Endothelial cell of umbilical vein (primary cell): ENCODE data around the gene CDC42EP3. TPM values are rescaled to one million over a fixed set of nuclear protein-coding genes. Genes with fewer than 3 reads are reported as not detected.

Experiments used
- BruUV-seq: library from RNA; stranded (reverse); fragments of 400-500 nt; replicated peaks from 2 replicates; lab custom pipeline; 2021; lab: Mats Ljungman, UMichigan
- CTCF ChIA-PET: fragments of 300-600, 350-600 bp; sonication (Branson Sonifier 250); formaldehyde crosslinking; loops from one replicate; lab custom pipeline; 2021; ENCODE audit warnings: antibody characterized with exemption, inconsistent platforms; lab: Charles Lee
- POLR2A ChIA-PET: fragments of 300-600, 350-600 bp; sonication (Branson Sonifier 250); formaldehyde crosslinking; loops from one replicate; lab custom pipeline; 2021; ENCODE audit warnings: antibody characterized with exemption, inconsistent platforms; lab: Charles Lee
- DNase-seq: peaks from one replicate; pipeline ENCODE4 v3.0.0-alpha.2; 2011; ENCODE audit warnings: low read depth, low spot score
- FAIRE-seq: peaks from 2 replicates; lab custom pipeline; 2011; peaks lifted over from hg19 to GRCh38; lab: Jason Lieb, UNC
- H2AFZ ChIP-seq: 2 replicates; pipeline ENCODE4 v1.6.0; 2012; ENCODE audit warnings: low read depth, low read length, control low read depth, inconsistent platforms
- H3K27ac ChIP-seq: 2 replicates; pipeline ENCODE4 v1.5.1; 2011; ENCODE audit warnings: low read depth, mild to moderate bottlenecking, control low read depth, low read length, moderate library complexity; ENCODE audit not compliant: insufficient read depth
- H3K27me3 ChIP-seq, 2 experiments: 2 replicates each; pipeline versions ENCODE4 v1.6.0 to v1.6.1; 2011; ENCODE audit warnings: low read length in 2 of 2, mixed read lengths in 1 of 2; ENCODE audit not compliant: control insufficient read depth in 2 of 2, insufficient read depth in 2 of 2
- H3K36me3 ChIP-seq, 2 experiments: 2 replicates in 1 of 2; 3 replicates in 1 of 2; pipeline ENCODE4 v1.5.1; 2011; ENCODE audit warnings: low read length in 2 of 2, mild to moderate bottlenecking in 1 of 2, moderate library complexity in 1 of 2; ENCODE audit not compliant: control insufficient read depth in 2 of 2, insufficient read depth in 2 of 2; ENCODE audit errors: extremely low read depth in 1 of 2
- H3K4me1 ChIP-seq: 3 replicates; pipeline ENCODE4 v1.5.1; 2011; ENCODE audit warnings: mild to moderate bottlenecking, low read length; ENCODE audit not compliant: control insufficient read depth, insufficient read depth; ENCODE audit errors: extremely low read depth
- H3K4me2 ChIP-seq: 2 replicates; pipeline ENCODE4 v1.6.1; 2011; ENCODE audit warnings: low read length, control low read depth, mixed read lengths; ENCODE audit not compliant: insufficient read depth
- H3K4me3 ChIP-seq, 3 experiments: fragments of 200-600 bp in 1 of 3; sonication (generic), shearing (Covaris generic) in 1 of 3; replicated peaks in 1 of 3; 2 replicates each; pipeline ENCODE4 v1.5.1; 2011 to 2016; ENCODE audit warnings: control low read depth in 3 of 3, low read length in 3 of 3, mild to moderate bottlenecking in 2 of 3, inconsistent platforms in 1 of 3, low read depth in 1 of 3, moderate library complexity in 1 of 3; ENCODE audit not compliant: insufficient read depth in 1 of 3
- H3K79me2 ChIP-seq: 2 replicates; pipeline ENCODE4 v1.6.0; 2012; ENCODE audit warnings: low read length, inconsistent platforms; ENCODE audit not compliant: control insufficient read depth, insufficient read depth
- H3K9ac ChIP-seq: replicated peaks from 2 replicates; pipeline ENCODE3; 2011; ENCODE audit warnings: low read length, control low read depth; ENCODE audit not compliant: insufficient read depth; ENCODE audit errors: extremely low read depth
- H3K9me1 ChIP-seq: replicated peaks from 3 replicates; pipeline ENCODE4 v1.6.0; 2011; ENCODE audit warnings: mild to moderate bottlenecking, low read length; ENCODE audit not compliant: control insufficient read depth, insufficient read depth; ENCODE audit errors: extremely low read depth
- H3K9me3 ChIP-seq: replicated peaks from 2 replicates; pipeline ENCODE4 v1.5.1; 2012; ENCODE audit warnings: low read length, inconsistent platforms; ENCODE audit not compliant: control insufficient read depth, insufficient read depth
- H4K20me1 ChIP-seq: replicated peaks from 2 replicates; pipeline ENCODE3; 2011; ENCODE audit warnings: mild to moderate bottlenecking, low read length; ENCODE audit not compliant: control insufficient read depth, insufficient read depth; ENCODE audit errors: extremely low read depth
- EZH2 ChIP-seq: IDR thresholded peaks from 2 replicates; pipeline ENCODE4 v1.6.1; 2012; ENCODE audit warnings: borderline replicate concordance, low read depth, mild to moderate bottlenecking, moderate library complexity, low read length, inconsistent platforms; ENCODE audit not compliant: severe bottlenecking
- FOS ChIP-seq: IDR thresholded peaks from 2 replicates; pipeline ENCODE4 v1.6.1; 2011; ENCODE audit warnings: mild to moderate bottlenecking, low read length, moderate library complexity, borderline replicate concordance; ENCODE audit not compliant: insufficient read depth
- GATA2 ChIP-seq: IDR thresholded peaks from 2 replicates; pipeline ENCODE4 v1.7.0; 2011; ENCODE audit warnings: low read depth, mild to moderate bottlenecking, moderate library complexity, mixed read lengths, low read length; ENCODE audit not compliant: insufficient read length, insufficient read depth
- JUN ChIP-seq: IDR thresholded peaks from 2 replicates; pipeline ENCODE4 v1.6.1; 2011; ENCODE audit warnings: borderline replicate concordance, low read depth; ENCODE audit not compliant: insufficient read length, insufficient read depth
- MYC ChIP-seq: IDR thresholded peaks from one replicate; pipeline ENCODE4 v1.6.1; 2011; ENCODE audit warnings: mild to moderate bottlenecking, low read depth, low read length
- POLR2A ChIP-seq: IDR thresholded peaks from 2 replicates; pipeline ENCODE4 v1.6.1; 2012; ENCODE audit warnings: low read depth, mild to moderate bottlenecking, control low read depth, low read length
- POLR2AphosphoS5 ChIP-seq: IDR thresholded peaks from 2 replicates; pipeline ENCODE4 v1.6.1; 2012; ENCODE audit warnings: low read depth, mild to moderate bottlenecking, control low read depth, low read length, moderate library complexity; ENCODE audit not compliant: insufficient read depth
- dilution Hi-C: fragments of 300-500 bp; cut with MboI; formaldehyde crosslinking; loops from one replicate; pipeline ENCODE4 v1.15.0; 2019; ENCODE audit warnings: low sequenced_read_pairs; ENCODE audit not compliant: extremely low pct_ligation_motif_present
- intact Hi-C: fragments of 100-400 bp; cut with micrococcal nuclease; formaldehyde crosslinking; loops from one replicate; pipeline ENCODE4 v1.10.0; 2022
- polyA plus RNA-seq, 4 experiments: library from polyadenylated mRNA; depleted of rRNA in 3 of 4; stranded (reverse) in 3 of 4; unstranded in 1 of 4; fragments of >200 nt; gene quantifications; 2 replicates each; pipeline versions ENCODE4 v1.2.1 to v1.2.3, GENCODE V29; 2011 to 2012; ENCODE audit warnings: missing spikeins in 1 of 4
- total RNA-seq: library from RNA; stranded (reverse); gene quantifications from 2 replicates; pipeline ENCODE4 v1.2.3, GENCODE V29; 2021
- TF ChIP-seq, protein P1 (sequence below): IDR thresholded peaks from 2 replicates; pipeline ENCODE4 v1.6.1; 2011; ENCODE audit not compliant: insufficient read depth, insufficient read length
- TF ChIP-seq, protein P2 (sequence below), 2 donors: IDR thresholded peaks; 1 replicate in 1 of 2; 2 replicates in 1 of 2; pipeline ENCODE4 v1.5.1; 2011; ENCODE audit warnings: low read length in 2 of 2, mild to moderate bottlenecking in 2 of 2, moderate library complexity in 2 of 2, control low read depth in 1 of 2, inconsistent platforms in 1 of 2, low read depth in 1 of 2; ENCODE audit not compliant: insufficient read depth in 1 of 2; ENCODE audit errors: extremely low read depth in 1 of 2

The CDC42EP3 gene
- total and polyA plus RNA-seq, 2 donors (not counting 3 experiments of a cell fraction or from before 2014, with no cell fraction given), result 14.6 to 54.7 TPM

DNA sequence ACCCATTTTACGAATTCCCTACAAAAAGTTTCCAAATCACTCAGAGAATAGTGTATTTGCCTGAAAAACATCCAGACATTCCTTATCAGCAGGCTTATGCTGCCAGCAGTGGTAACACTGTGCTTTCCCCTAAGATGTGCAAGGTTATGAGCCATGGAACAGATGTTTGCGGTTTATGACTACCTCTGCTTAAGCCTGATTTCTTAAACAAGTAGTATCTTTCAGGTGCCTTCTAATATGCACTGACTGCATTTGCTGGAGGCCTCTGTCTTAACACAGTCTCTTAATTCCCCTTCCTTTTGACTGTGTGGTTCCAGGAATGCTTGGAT, 54.8 kb downstream of the CDC42EP3 start:
- Histone ChIP-seq H3K36me3 (no peaks in the 10 kb centered on the region), H3K4me1 (peaks cover 8% of the 10 kb centered on the region), H3K27ac (no peak overlapping the region), H3K9me3 (no peaks in the 10 kb centered on the region), H2AFZ (no peak overlapping the region), H3K79me2 (no peaks in the 10 kb centered on the region), H3K27me3 (no peaks in the 10 kb centered on the region), H3K9me1 (no peaks in the 10 kb centered on the region), H3K9ac (no peak overlapping the region), H3K4me3 (no peak overlapping the region), H4K20me1 (no peaks in the 10 kb centered on the region), H3K4me2 (no peak overlapping the region)
- FAIRE-seq (no peak), DNase-seq (no peak)
- ChIA-PET POLR2A (no interaction called here), CTCF (no interaction called here)
- intact Hi-C loops (no loop called here), dilution Hi-C loops (no loop called here)
- no TSS peak for BruUV-seq
- TF ChIP-seq POLR2A, result no peak
- no peak for TF ChIP-seq GATA2
- TF ChIP-seq MYC, result no peak
- no peak for TF ChIP-seq EZH2
- TF ChIP-seq, protein P1, sequence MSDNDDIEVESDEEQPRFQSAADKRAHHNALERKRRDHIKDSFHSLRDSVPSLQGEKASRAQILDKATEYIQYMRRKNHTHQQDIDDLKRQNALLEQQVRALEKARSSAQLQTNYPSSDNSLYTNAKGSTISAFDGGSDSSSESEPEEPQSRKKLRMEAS, result no peak
- TF ChIP-seq, protein P2, sequence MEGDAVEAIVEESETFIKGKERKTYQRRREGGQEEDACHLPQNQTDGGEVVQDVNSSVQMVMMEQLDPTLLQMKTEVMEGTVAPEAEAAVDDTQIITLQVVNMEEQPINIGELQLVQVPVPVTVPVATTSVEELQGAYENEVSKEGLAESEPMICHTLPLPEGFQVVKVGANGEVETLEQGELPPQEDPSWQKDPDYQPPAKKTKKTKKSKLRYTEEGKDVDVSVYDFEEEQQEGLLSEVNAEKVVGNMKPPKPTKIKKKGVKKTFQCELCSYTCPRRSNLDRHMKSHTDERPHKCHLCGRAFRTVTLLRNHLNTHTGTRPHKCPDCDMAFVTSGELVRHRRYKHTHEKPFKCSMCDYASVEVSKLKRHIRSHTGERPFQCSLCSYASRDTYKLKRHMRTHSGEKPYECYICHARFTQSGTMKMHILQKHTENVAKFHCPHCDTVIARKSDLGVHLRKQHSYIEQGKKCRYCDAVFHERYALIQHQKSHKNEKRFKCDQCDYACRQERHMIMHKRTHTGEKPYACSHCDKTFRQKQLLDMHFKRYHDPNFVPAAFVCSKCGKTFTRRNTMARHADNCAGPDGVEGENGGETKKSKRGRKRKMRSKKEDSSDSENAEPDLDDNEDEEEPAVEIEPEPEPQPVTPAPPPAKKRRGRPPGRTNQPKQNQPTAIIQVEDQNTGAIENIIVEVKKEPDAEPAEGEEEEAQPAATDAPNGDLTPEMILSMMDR (IDR thresholded peaks at IDR 0.05; ENCODE audit: extremely low read depth in 1 of 2, insufficient read depth in 1 of 2, low read depth in 1 of 2, low read length in 2 of 2), result no peak
- no peak for TF ChIP-seq POLR2AphosphoS5
- TF ChIP-seq FOS, result no peak
- TF ChIP-seq JUN, result no peak
